Endothelial cell of umbilical vein (primary cell): ENCODE results near the gene ASIP. TPM values are rescaled to one million over a fixed set of nuclear protein-coding genes. Genes with fewer than 3 reads are reported as not detected.
"Not testable (repeated sequence)": the region's sequence is repeated elsewhere in the genome, so short reads cannot be mapped to it uniquely, and the experiment has no call there.

ENCODE experiments used
- BruUV-seq: library from RNA; stranded (reverse); fragments of 400-500 nt; replicated peaks from 2 replicates; lab custom pipeline; 2021; lab: Mats Ljungman, UMichigan
- CTCF ChIA-PET: fragments of 300-600, 350-600 bp; sonication (Branson Sonifier 250); formaldehyde crosslinking; loops from one replicate; lab custom pipeline; 2021; ENCODE audit warnings: antibody characterized with exemption, inconsistent platforms; lab: Charles Lee
- POLR2A ChIA-PET: fragments of 300-600, 350-600 bp; sonication (Branson Sonifier 250); formaldehyde crosslinking; loops from one replicate; lab custom pipeline; 2021; ENCODE audit warnings: antibody characterized with exemption, inconsistent platforms; lab: Charles Lee
- DNase-seq: peaks from one replicate; pipeline ENCODE4 v3.0.0-alpha.2; 2011; ENCODE audit warnings: low read depth, low spot score
- FAIRE-seq: peaks from 2 replicates; lab custom pipeline; 2011; peaks lifted over from hg19 to GRCh38; lab: Jason Lieb, UNC
- H2AFZ ChIP-seq: 2 replicates; pipeline ENCODE4 v1.6.0; 2012; ENCODE audit warnings: low read depth, low read length, control low read depth, inconsistent platforms
- H3K27ac ChIP-seq: 2 replicates; pipeline ENCODE4 v1.5.1; 2011; ENCODE audit warnings: low read depth, mild to moderate bottlenecking, control low read depth, low read length, moderate library complexity; ENCODE audit not compliant: insufficient read depth
- H3K27me3 ChIP-seq, 2 experiments: 2 replicates each; pipeline versions ENCODE4 v1.6.0 to v1.6.1; 2011; ENCODE audit warnings: low read length in 2 of 2, mixed read lengths in 1 of 2; ENCODE audit not compliant: control insufficient read depth in 2 of 2, insufficient read depth in 2 of 2
- H3K36me3 ChIP-seq, 2 experiments: 2 replicates in 1 of 2; 3 replicates in 1 of 2; pipeline ENCODE4 v1.5.1; 2011; ENCODE audit warnings: low read length in 2 of 2, mild to moderate bottlenecking in 1 of 2, moderate library complexity in 1 of 2; ENCODE audit not compliant: control insufficient read depth in 2 of 2, insufficient read depth in 2 of 2; ENCODE audit errors: extremely low read depth in 1 of 2
- H3K4me1 ChIP-seq: 3 replicates; pipeline ENCODE4 v1.5.1; 2011; ENCODE audit warnings: mild to moderate bottlenecking, low read length; ENCODE audit not compliant: control insufficient read depth, insufficient read depth; ENCODE audit errors: extremely low read depth
- H3K4me2 ChIP-seq: 2 replicates; pipeline ENCODE4 v1.6.1; 2011; ENCODE audit warnings: low read length, control low read depth, mixed read lengths; ENCODE audit not compliant: insufficient read depth
- H3K4me3 ChIP-seq, 3 experiments: fragments of 200-600 bp in 1 of 3; sonication (generic), shearing (Covaris generic) in 1 of 3; replicated peaks in 1 of 3; 2 replicates each; pipeline ENCODE4 v1.5.1; 2011 to 2016; ENCODE audit warnings: control low read depth in 3 of 3, low read length in 3 of 3, mild to moderate bottlenecking in 2 of 3, inconsistent platforms in 1 of 3, low read depth in 1 of 3, moderate library complexity in 1 of 3; ENCODE audit not compliant: insufficient read depth in 1 of 3
- H3K79me2 ChIP-seq: 2 replicates; pipeline ENCODE4 v1.6.0; 2012; ENCODE audit warnings: low read length, inconsistent platforms; ENCODE audit not compliant: control insufficient read depth, insufficient read depth
- H3K9ac ChIP-seq: replicated peaks from 2 replicates; pipeline ENCODE3; 2011; ENCODE audit warnings: low read length, control low read depth; ENCODE audit not compliant: insufficient read depth; ENCODE audit errors: extremely low read depth
- H3K9me1 ChIP-seq: replicated peaks from 3 replicates; pipeline ENCODE4 v1.6.0; 2011; ENCODE audit warnings: mild to moderate bottlenecking, low read length; ENCODE audit not compliant: control insufficient read depth, insufficient read depth; ENCODE audit errors: extremely low read depth
- H3K9me3 ChIP-seq: replicated peaks from 2 replicates; pipeline ENCODE4 v1.5.1; 2012; ENCODE audit warnings: low read length, inconsistent platforms; ENCODE audit not compliant: control insufficient read depth, insufficient read depth
- H4K20me1 ChIP-seq: replicated peaks from 2 replicates; pipeline ENCODE3; 2011; ENCODE audit warnings: mild to moderate bottlenecking, low read length; ENCODE audit not compliant: control insufficient read depth, insufficient read depth; ENCODE audit errors: extremely low read depth
- CTCF ChIP-seq, 2 donors: IDR thresholded peaks; 1 replicate in 1 of 2; 2 replicates in 1 of 2; pipeline ENCODE4 v1.5.1; 2011; ENCODE audit warnings: low read length in 2 of 2, mild to moderate bottlenecking in 2 of 2, moderate library complexity in 2 of 2, control low read depth in 1 of 2, inconsistent platforms in 1 of 2, low read depth in 1 of 2; ENCODE audit not compliant: insufficient read depth in 1 of 2; ENCODE audit errors: extremely low read depth in 1 of 2
- EZH2 ChIP-seq: IDR thresholded peaks from 2 replicates; pipeline ENCODE4 v1.6.1; 2012; ENCODE audit warnings: borderline replicate concordance, low read depth, mild to moderate bottlenecking, moderate library complexity, low read length, inconsistent platforms; ENCODE audit not compliant: severe bottlenecking
- FOS ChIP-seq: IDR thresholded peaks from 2 replicates; pipeline ENCODE4 v1.6.1; 2011; ENCODE audit warnings: mild to moderate bottlenecking, low read length, moderate library complexity, borderline replicate concordance; ENCODE audit not compliant: insufficient read depth
- GATA2 ChIP-seq: IDR thresholded peaks from 2 replicates; pipeline ENCODE4 v1.7.0; 2011; ENCODE audit warnings: low read depth, mild to moderate bottlenecking, moderate library complexity, mixed read lengths, low read length; ENCODE audit not compliant: insufficient read length, insufficient read depth
- JUN ChIP-seq: IDR thresholded peaks from 2 replicates; pipeline ENCODE4 v1.6.1; 2011; ENCODE audit warnings: borderline replicate concordance, low read depth; ENCODE audit not compliant: insufficient read length, insufficient read depth
- MYC ChIP-seq: IDR thresholded peaks from one replicate; pipeline ENCODE4 v1.6.1; 2011; ENCODE audit warnings: mild to moderate bottlenecking, low read depth, low read length
- POLR2A ChIP-seq: IDR thresholded peaks from 2 replicates; pipeline ENCODE4 v1.6.1; 2012; ENCODE audit warnings: low read depth, mild to moderate bottlenecking, control low read depth, low read length
- POLR2AphosphoS5 ChIP-seq: IDR thresholded peaks from 2 replicates; pipeline ENCODE4 v1.6.1; 2012; ENCODE audit warnings: low read depth, mild to moderate bottlenecking, control low read depth, low read length, moderate library complexity; ENCODE audit not compliant: insufficient read depth
- dilution Hi-C: fragments of 300-500 bp; cut with MboI; formaldehyde crosslinking; loops from one replicate; pipeline ENCODE4 v1.15.0; 2019; ENCODE audit warnings: low sequenced_read_pairs; ENCODE audit not compliant: extremely low pct_ligation_motif_present
- intact Hi-C: fragments of 100-400 bp; cut with micrococcal nuclease; formaldehyde crosslinking; loops from one replicate; pipeline ENCODE4 v1.10.0; 2022
- polyA plus RNA-seq, 4 experiments: library from polyadenylated mRNA; depleted of rRNA in 3 of 4; stranded (reverse) in 3 of 4; unstranded in 1 of 4; fragments of >200 nt; gene quantifications; 2 replicates each; pipeline versions ENCODE4 v1.2.1 to v1.2.3, GENCODE V29; 2011 to 2012; ENCODE audit warnings: missing spikeins in 1 of 4
- total RNA-seq: library from RNA; stranded (reverse); gene quantifications from 2 replicates; pipeline ENCODE4 v1.2.3, GENCODE V29; 2021
- TF ChIP-seq, protein P1 (sequence below): IDR thresholded peaks from 2 replicates; pipeline ENCODE4 v1.6.1; 2011; ENCODE audit not compliant: insufficient read depth, insufficient read length

Gene ASIP
- total and polyA plus RNA-seq, 2 donors (not counting 3 experiments of a cell fraction or from before 2014, with no cell fraction given): not detected

- no TSS peak for BruUV-seq
- DNase-seq (no peak), FAIRE-seq (no peak)
- H3K36me3 ChIP-seq: no peaks in the 10 kb centered on the region
- H3K9me1 ChIP-seq: no peaks in the 10 kb centered on the region
- no peaks in the 10 kb centered on the region for H3K79me2 ChIP-seq
- H2AFZ ChIP-seq: no peak overlapping the region
- dilution Hi-C loops: no loop called here
- no peak overlapping the region for H3K4me2 ChIP-seq
- TF ChIP-seq JUN (no peak), GATA2 (no peak), POLR2AphosphoS5 (no peak), EZH2 (no peak), FOS (no peak), CTCF (IDR thresholded peaks at IDR 0.05; ENCODE audit: extremely low read depth in 1 of 2, insufficient read depth in 1 of 2, low read depth in 1 of 2, low read length in 2 of 2) (no peak), POLR2A (no peak), MYC (no peak)
- TF ChIP-seq, protein P1, sequence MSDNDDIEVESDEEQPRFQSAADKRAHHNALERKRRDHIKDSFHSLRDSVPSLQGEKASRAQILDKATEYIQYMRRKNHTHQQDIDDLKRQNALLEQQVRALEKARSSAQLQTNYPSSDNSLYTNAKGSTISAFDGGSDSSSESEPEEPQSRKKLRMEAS: no peak
- ChIA-PET CTCF (interaction anchor here (0.8 to 1.4 kb wide), 2 partner anchors 9 to 15 kb away, joined by 3 to 5 read pairs; no protein-coding TSS in a partner anchor), POLR2A (no interaction called here)
- H3K9ac ChIP-seq: no peak overlapping the region
- H3K27me3 ChIP-seq: peaks cover 28 to 45% of the 10 kb centered on the region in 2 experiments
- no peaks in the 10 kb centered on the region for H3K4me1 ChIP-seq
- intact Hi-C loops: no loop called here
- H3K9me3 ChIP-seq: no peaks in the 10 kb centered on the region
- H4K20me1 ChIP-seq: no peaks in the 10 kb centered on the region
- no peak overlapping the region for H3K27ac ChIP-seq
- H3K4me3 ChIP-seq: no peak overlapping the region
Observed at GRCh38 chr20:34240121-34240520, 1.1 kb upstream of the ASIP start.

DNA sequence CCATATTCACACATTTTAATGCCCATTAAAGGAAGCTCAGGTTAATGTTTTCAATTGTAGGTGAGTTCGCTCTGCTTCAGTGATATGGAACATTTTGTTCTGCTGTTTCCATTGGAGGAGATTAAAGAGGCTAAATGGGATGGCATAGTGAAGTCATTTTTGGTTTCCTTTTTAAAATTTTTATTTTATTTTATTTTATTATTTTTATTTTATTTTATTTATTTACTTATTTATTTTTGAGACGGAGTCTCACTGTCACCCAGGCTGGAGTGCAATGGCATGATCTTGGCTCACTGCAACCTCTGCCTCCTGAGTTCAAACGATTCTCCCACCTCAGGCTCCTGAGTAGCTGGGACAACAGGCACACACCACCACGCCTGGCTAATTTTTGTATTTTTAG lies 792 bp downstream of the ASIP start:
- POLR2A ChIA-PET, H3K9ac ChIP-seq, H3K4me3 ChIP-seq, dilution Hi-C loops, BruUV-seq, DNase-seq, H3K36me3 ChIP-seq, H3K27ac ChIP-seq, H2AFZ ChIP-seq, H3K9me3 ChIP-seq, intact Hi-C loops, H3K9me1 ChIP-seq, FAIRE-seq, H3K4me1 ChIP-seq, H3K4me2 ChIP-seq, H4K20me1 ChIP-seq, H3K79me2 ChIP-seq: not testable (repeated sequence)
- CTCF ChIA-PET: interaction anchor here (2.3 kb wide), 1 partner anchor 14 kb away, joined by 9 read pairs; no protein-coding TSS in a partner anchor
- H3K27me3 ChIP-seq: peaks cover 28 to 45% of the 10 kb centered on the region in 2 experiments
